HepG2 (cell line): ENCODE data around the gene MAP3K3. TPM values are rescaled to one million over a fixed set of nuclear protein-coding genes. Genes with fewer than 3 reads are reported as not detected.
A peak's percentile ranks its signal among the peaks of the same experiment; 100 is the strongest.

ENCODE experiments used
- BCL6 ChIP-seq: IDR thresholded peaks from 2 replicates; pipeline ENCODE4 v1.6.1; 2016; ENCODE audit warnings: missing genetic modification reagents, missing compliant biosample characterization
- HDAC1 ChIP-seq: sonication (generic); formaldehyde crosslinking; IDR thresholded peaks from 2 replicates; pipeline ENCODE4 v1.5.1; 2020; ENCODE audit warnings: mild to moderate bottlenecking, missing genetic modification reagents
- MBNL3 ChIP-seq: fragments of 250-450 bp; sonication (Bioruptor Pico); conservative IDR thresholded peaks from 2 replicates; pipeline ENCODE4 v1.8.0; 2022; ENCODE audit warnings: mild to moderate bottlenecking, inconsistent platforms
- MED13 ChIP-seq: sonication (generic); formaldehyde crosslinking; IDR thresholded peaks from 2 replicates; pipeline ENCODE4 v1.5.0; 2020; ENCODE audit warnings: missing genetic modification reagents
- MTF2 ChIP-seq: sonication (generic); formaldehyde crosslinking; IDR thresholded peaks from 2 replicates; pipeline ENCODE4 v1.5.0; 2020; ENCODE audit warnings: missing genetic modification reagents, borderline replicate concordance
- PAX8 ChIP-seq: sonication (generic); formaldehyde crosslinking; IDR thresholded peaks from 2 replicates; pipeline ENCODE4 v1.8.0; 2022; ENCODE audit warnings: mild to moderate bottlenecking, missing genetic modification reagents, borderline replicate concordance
- PCBP2 ChIP-seq: fragments of 200-400 bp; formaldehyde crosslinking; optimal IDR thresholded peaks from 2 replicates; pipeline ENCODE3; 2018; ENCODE audit warnings: low read length, low read depth; ENCODE audit not compliant: poor library complexity, severe bottlenecking
- PHF5A ChIP-seq: IDR thresholded peaks from one replicate; pipeline ENCODE4 v1.6.1; 2018; ENCODE audit warnings: low read depth, missing genetic modification reagents; ENCODE audit not compliant: unreplicated experiment
- SNAI1 ChIP-seq: sonication (generic); formaldehyde crosslinking; IDR thresholded peaks from 2 replicates; pipeline ENCODE4 v1.5.0; 2020; ENCODE audit warnings: mild to moderate bottlenecking, missing genetic modification reagents, borderline replicate concordance
- ZNF567 ChIP-seq: sonication (generic); formaldehyde crosslinking; IDR thresholded peaks from 2 replicates; pipeline ENCODE4 v1.8.1; 2023; ENCODE audit warnings: mild to moderate bottlenecking, missing genetic modification reagents, borderline replicate concordance
- ZNF879 ChIP-seq: sonication (generic); formaldehyde crosslinking; IDR thresholded peaks from 2 replicates; pipeline ENCODE4 v1.8.1; 2023; ENCODE audit warnings: missing genetic modification reagents
- ZSCAN21 ChIP-seq: sonication (generic); formaldehyde crosslinking; IDR thresholded peaks from 2 replicates; pipeline ENCODE4 v1.8.0; 2022; ENCODE audit warnings: mild to moderate bottlenecking, missing genetic modification reagents, moderate library complexity, borderline replicate concordance
- polyA plus RNA-seq, 8 experiments: library from polyadenylated mRNA; depleted of rRNA in 3 of 8; stranded (reverse) in 7 of 8; unstranded in 1 of 8; fragments of >200 nt; fragmentation: Illumina TruSeq in 4 of 8; extraction: Trizol in 4 of 8; gene quantifications; 2 replicates each; pipeline versions ENCODE4 v1.2.1 to v1.2.3, GENCODE V29; 2011 to 2016; ENCODE audit warnings: low read depth in 4 of 8, missing spikeins in 1 of 8, mixed read lengths in 1 of 8; ENCODE audit not compliant: insufficient read depth in 1 of 8
- total RNA-seq, 5 experiments: library from RNA; depleted of rRNA; stranded (reverse); fragments of >200 nt; fragmentation: Illumina TruSeq; extraction: Trizol; gene quantifications; 2 replicates each; pipeline ENCODE4 v1.2.3, GENCODE V29; 2016; ENCODE audit warnings: low read depth in 1 of 5
- TF ChIP-seq, protein P1 (sequence below): sonication (generic); formaldehyde crosslinking; IDR thresholded peaks from 2 replicates; pipeline ENCODE4 v1.4.0; 2020; ENCODE audit warnings: mild to moderate bottlenecking, missing genetic modification reagents, borderline replicate concordance
- TF ChIP-seq, protein P2 (sequence below): sonication (generic); formaldehyde crosslinking; IDR thresholded peaks from 2 replicates; pipeline ENCODE4 v1.4.0; 2020; ENCODE audit warnings: missing genetic modification reagents
- TF ChIP-seq, protein P3 (sequence below): sonication (generic); formaldehyde crosslinking; IDR thresholded peaks from 2 replicates; pipeline ENCODE4 v1.4.0; 2020; ENCODE audit warnings: missing genetic modification reagents
- TF ChIP-seq, protein P4 (sequence below): sonication (generic); formaldehyde crosslinking; IDR thresholded peaks from 2 replicates; pipeline ENCODE4 v1.8.1; 2023; ENCODE audit warnings: missing genetic modification reagents, inconsistent platforms, borderline replicate concordance

The MAP3K3 gene
- total and polyA plus RNA-seq, 2 of the 13 experiments (the other 11 are each of a cell fraction or from before 2014, with no cell fraction given): 17.7 to 21.8 TPM

DNA sequence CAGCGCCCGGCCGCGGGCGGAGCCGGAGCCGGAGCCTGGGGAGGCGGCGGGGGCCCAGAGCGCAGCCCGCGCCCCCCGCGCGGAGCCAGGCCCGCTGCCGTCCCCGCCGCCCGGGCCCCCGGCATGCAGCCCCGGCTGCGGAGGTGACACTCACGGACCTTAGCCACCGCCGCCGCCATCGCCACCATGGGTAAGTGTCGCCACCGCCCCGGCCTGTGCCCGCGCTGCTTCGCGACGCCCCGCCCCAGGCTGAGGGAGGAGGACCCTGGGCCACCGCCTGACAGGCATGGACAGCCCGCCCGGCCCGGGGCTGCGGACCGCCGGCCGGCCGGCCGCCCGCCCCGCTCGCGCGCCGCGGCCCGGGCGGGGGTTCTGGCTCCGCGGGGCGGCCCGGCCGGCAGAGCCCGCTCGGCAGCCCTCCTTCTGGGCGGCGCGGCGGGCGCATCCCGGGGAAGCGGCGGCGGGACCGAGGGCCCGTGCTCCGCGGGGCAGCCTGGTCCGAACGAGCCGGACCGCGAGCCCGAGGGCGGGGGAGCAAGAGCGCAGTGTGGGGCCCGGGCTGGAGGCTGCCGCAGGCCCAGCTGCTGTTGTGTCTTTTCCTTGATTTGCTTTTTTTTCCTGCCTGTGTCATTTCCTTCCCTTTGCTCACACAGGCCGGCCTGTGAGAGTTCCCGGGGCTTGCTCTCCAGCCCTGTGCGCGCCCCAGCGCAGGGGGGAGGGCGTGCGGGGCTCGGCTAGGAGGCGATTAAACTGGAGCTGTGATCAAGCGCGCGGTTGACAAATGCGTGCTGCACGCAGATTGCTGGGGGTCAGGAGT lies 565 bp downstream of the MAP3K3 start (continued):
- TF ChIP-seq, protein P1, sequence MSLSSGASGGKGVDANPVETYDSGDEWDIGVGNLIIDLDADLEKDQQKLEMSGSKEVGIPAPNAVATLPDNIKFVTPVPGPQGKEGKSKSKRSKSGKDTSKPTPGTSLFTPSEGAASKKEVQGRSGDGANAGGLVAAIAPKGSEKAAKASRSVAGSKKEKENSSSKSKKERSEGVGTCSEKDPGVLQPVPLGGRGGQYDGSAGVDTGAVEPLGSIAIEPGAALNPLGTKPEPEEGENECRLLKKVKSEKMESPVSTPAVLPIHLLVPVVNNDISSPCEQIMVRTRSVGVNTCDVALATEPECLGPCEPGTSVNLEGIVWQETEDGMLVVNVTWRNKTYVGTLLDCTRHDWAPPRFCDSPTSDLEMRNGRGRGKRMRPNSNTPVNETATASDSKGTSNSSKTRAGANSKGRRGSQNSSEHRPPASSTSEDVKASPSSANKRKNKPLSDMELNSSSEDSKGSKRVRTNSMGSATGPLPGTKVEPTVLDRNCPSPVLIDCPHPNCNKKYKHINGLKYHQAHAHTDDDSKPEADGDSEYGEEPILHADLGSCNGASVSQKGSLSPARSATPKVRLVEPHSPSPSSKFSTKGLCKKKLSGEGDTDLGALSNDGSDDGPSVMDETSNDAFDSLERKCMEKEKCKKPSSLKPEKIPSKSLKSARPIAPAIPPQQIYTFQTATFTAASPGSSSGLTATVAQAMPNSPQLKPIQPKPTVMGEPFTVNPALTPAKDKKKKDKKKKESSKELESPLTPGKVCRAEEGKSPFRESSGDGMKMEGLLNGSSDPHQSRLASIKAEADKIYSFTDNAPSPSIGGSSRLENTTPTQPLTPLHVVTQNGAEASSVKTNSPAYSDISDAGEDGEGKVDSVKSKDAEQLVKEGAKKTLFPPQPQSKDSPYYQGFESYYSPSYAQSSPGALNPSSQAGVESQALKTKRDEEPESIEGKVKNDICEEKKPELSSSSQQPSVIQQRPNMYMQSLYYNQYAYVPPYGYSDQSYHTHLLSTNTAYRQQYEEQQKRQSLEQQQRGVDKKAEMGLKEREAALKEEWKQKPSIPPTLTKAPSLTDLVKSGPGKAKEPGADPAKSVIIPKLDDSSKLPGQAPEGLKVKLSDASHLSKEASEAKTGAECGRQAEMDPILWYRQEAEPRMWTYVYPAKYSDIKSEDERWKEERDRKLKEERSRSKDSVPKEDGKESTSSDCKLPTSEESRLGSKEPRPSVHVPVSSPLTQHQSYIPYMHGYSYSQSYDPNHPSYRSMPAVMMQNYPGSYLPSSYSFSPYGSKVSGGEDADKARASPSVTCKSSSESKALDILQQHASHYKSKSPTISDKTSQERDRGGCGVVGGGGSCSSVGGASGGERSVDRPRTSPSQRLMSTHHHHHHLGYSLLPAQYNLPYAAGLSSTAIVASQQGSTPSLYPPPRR (CRISPR knock-in tag): no peak
- TF ChIP-seq MBNL3 (no peak), PHF5A (CRISPR knock-in tag) (no peak), HDAC1 (CRISPR knock-in tag) (peak; percentile 34), SNAI1 (CRISPR knock-in tag) (no peak), ZNF879 (CRISPR knock-in tag) (no peak), BCL6 (no peak), ZSCAN21 (CRISPR knock-in tag) (0 out of 2 replicates have a peak, but pooled peaks have one; percentile 28), MTF2 (no peak), MED13 (CRISPR knock-in tag) (no peak), PAX8 (no peak), ZNF567 (CRISPR knock-in tag) (no peak), PCBP2 (no peak)
- TF ChIP-seq, protein P2, sequence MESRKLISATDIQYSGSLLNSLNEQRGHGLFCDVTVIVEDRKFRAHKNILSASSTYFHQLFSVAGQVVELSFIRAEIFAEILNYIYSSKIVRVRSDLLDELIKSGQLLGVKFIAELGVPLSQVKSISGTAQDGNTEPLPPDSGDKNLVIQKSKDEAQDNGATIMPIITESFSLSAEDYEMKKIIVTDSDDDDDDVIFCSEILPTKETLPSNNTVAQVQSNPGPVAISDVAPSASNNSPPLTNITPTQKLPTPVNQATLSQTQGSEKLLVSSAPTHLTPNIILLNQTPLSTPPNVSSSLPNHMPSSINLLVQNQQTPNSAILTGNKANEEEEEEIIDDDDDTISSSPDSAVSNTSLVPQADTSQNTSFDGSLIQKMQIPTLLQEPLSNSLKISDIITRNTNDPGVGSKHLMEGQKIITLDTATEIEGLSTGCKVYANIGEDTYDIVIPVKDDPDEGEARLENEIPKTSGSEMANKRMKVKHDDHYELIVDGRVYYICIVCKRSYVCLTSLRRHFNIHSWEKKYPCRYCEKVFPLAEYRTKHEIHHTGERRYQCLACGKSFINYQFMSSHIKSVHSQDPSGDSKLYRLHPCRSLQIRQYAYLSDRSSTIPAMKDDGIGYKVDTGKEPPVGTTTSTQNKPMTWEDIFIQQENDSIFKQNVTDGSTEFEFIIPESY (CRISPR knock-in tag): no peak
- TF ChIP-seq, protein P3, sequence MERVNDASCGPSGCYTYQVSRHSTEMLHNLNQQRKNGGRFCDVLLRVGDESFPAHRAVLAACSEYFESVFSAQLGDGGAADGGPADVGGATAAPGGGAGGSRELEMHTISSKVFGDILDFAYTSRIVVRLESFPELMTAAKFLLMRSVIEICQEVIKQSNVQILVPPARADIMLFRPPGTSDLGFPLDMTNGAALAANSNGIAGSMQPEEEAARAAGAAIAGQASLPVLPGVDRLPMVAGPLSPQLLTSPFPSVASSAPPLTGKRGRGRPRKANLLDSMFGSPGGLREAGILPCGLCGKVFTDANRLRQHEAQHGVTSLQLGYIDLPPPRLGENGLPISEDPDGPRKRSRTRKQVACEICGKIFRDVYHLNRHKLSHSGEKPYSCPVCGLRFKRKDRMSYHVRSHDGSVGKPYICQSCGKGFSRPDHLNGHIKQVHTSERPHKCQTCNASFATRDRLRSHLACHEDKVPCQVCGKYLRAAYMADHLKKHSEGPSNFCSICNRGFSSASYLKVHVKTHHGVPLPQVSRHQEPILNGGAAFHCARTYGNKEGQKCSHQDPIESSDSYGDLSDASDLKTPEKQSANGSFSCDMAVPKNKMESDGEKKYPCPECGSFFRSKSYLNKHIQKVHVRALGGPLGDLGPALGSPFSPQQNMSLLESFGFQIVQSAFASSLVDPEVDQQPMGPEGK: peak; percentile 62
- TF ChIP-seq, protein P4, sequence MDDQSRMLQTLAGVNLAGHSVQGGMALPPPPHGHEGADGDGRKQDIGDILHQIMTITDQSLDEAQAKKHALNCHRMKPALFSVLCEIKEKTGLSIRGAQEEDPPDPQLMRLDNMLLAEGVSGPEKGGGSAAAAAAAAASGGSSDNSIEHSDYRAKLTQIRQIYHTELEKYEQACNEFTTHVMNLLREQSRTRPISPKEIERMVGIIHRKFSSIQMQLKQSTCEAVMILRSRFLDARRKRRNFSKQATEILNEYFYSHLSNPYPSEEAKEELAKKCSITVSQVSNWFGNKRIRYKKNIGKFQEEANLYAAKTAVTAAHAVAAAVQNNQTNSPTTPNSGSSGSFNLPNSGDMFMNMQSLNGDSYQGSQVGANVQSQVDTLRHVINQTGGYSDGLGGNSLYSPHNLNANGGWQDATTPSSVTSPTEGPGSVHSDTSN (CRISPR knock-in tag): no peak; the same call in 1 of the 2 replicates
